ENCODE measurements around the gene TENM3. TPM values are rescaled to one million over a fixed set of nuclear protein-coding genes. Genes with fewer than 3 reads are reported as not detected.

The TENM3 gene
- total RNA-seq, 2 experiments from 2014 or later, result not detected

GRCh38 chr4:182280436-182281111 is 37.4 kb downstream of the TENM3 start:
- no peak overlapping the region for H3K27ac ChIP-seq (ENCODE audit: low read depth in 1 of 2, low read length in 2 of 2)
- H3K4me3 ChIP-seq (ENCODE audit: low read length), result no peak overlapping the region
- H3K9me3 ChIP-seq (ENCODE audit: control insufficient read depth in 1 of 2, insufficient read depth in 1 of 2, low read length in 2 of 2), result no peaks in the 10 kb centered on the region
- Mint-ChIP-seq H3K27ac (no peak overlapping the region), H3K36me3 (ENCODE audit: low read depth) (no peaks in the 10 kb centered on the region), H3K4me3 (no peak overlapping the region), H3K27me3 (no peaks in the 10 kb centered on the region), H3K9me3 (peaks cover 3% of the 10 kb centered on the region), H3K4me1 (ENCODE audit: low read depth) (no peaks in the 10 kb centered on the region)
- ATAC-seq (ENCODE audit: poor library complexity), result no peak
- no peaks in the 10 kb centered on the region for H3K4me1 ChIP-seq (ENCODE audit: insufficient read depth, low read length)
- ChIA-PET POLR2A (no interaction called here), CTCF (no interaction called here)
- DNase-seq, result no peak
- intact Hi-C loops (cut with DNase I, micrococcal nuclease), result no loop called here
- H3K36me3 ChIP-seq (ENCODE audit: insufficient read depth, low read length), result no peaks in the 10 kb centered on the region
- TF ChIP-seq CTCF (IDR thresholded peaks at IDR 0.05), result no peak
- no peaks in the 10 kb centered on the region for H3K27me3 ChIP-seq (ENCODE audit: control insufficient read depth in 1 of 2, insufficient read depth in 2 of 2, low read length in 2 of 2)

- no peak overlapping the region for H3K27ac Mint-ChIP-seq
- ATAC-seq (ENCODE audit: poor library complexity), result no peak
- Histone ChIP-seq H3K27ac (ENCODE audit: low read depth in 1 of 2, low read length in 2 of 2) (no peak overlapping the region), H3K4me3 (ENCODE audit: low read length) (no peak overlapping the region), H3K27me3 (ENCODE audit: control insufficient read depth in 1 of 2, insufficient read depth in 2 of 2, low read length in 2 of 2) (no peaks in the 10 kb centered on the region), H3K36me3 (ENCODE audit: insufficient read depth, low read length) (no peaks in the 10 kb centered on the region), H3K9me3 (ENCODE audit: control insufficient read depth in 1 of 2, insufficient read depth in 1 of 2, low read length in 2 of 2) (peaks cover 0 to 27% of the 10 kb centered on the region in 2 experiments), H3K4me1 (ENCODE audit: insufficient read depth, low read length) (no peaks in the 10 kb centered on the region)
- no peaks in the 10 kb centered on the region for H3K27me3 Mint-ChIP-seq
- no peak for TF ChIP-seq CTCF (IDR thresholded peaks at IDR 0.05)
- no peak overlapping the region for H3K4me3 Mint-ChIP-seq
- intact Hi-C loops (cut with DNase I, micrococcal nuclease), result no loop called here
- H3K9me3 Mint-ChIP-seq, result peaks cover 11% of the 10 kb centered on the region
- ChIA-PET POLR2A (no interaction called here), CTCF (no interaction called here)
- no peak for DNase-seq
- H3K4me1 Mint-ChIP-seq (ENCODE audit: low read depth), result no peaks in the 10 kb centered on the region
- no peaks in the 10 kb centered on the region for H3K36me3 Mint-ChIP-seq (ENCODE audit: low read depth)
Measured at GRCh38 chr4:182286035-182286434, 42.8 kb downstream of the TENM3 start.

GRCh38 chr4:182286931-182287330 is 43.7 kb downstream of the TENM3 start:
- TF ChIP-seq CTCF (IDR thresholded peaks at IDR 0.05), result no peak
- CTCF ChIA-PET, result no interaction called here
- H3K27ac ChIP-seq (ENCODE audit: low read depth in 1 of 2, low read length in 2 of 2), result no peak overlapping the region

More at GRCh38 chr4:182286931-182287330, 43.7 kb downstream of the TENM3 start:
- ATAC-seq (ENCODE audit: poor library complexity), result no peak
- intact Hi-C loops (cut with DNase I, micrococcal nuclease), result no loop called here
- POLR2A ChIA-PET, result no interaction called here
- Histone ChIP-seq H3K4me3 (ENCODE audit: low read length) (no peak overlapping the region), H3K9me3 (ENCODE audit: control insufficient read depth in 1 of 2, insufficient read depth in 1 of 2, low read length in 2 of 2) (peaks cover 0 to 35% of the 10 kb centered on the region in 2 experiments), H3K27me3 (ENCODE audit: control insufficient read depth in 1 of 2, insufficient read depth in 2 of 2, low read length in 2 of 2) (no peaks in the 10 kb centered on the region), H3K36me3 (ENCODE audit: insufficient read depth, low read length) (no peaks in the 10 kb centered on the region), H3K4me1 (ENCODE audit: insufficient read depth, low read length) (no peaks in the 10 kb centered on the region)
- no peaks in the 10 kb centered on the region for H3K27me3 Mint-ChIP-seq
- no peak overlapping the region for H3K27ac Mint-ChIP-seq
- H3K36me3 Mint-ChIP-seq (ENCODE audit: low read depth), result no peaks in the 10 kb centered on the region
- H3K4me3 Mint-ChIP-seq, result no peak overlapping the region
- no peak for DNase-seq
- peaks cover 11% of the 10 kb centered on the region for H3K9me3 Mint-ChIP-seq
- H3K4me1 Mint-ChIP-seq (ENCODE audit: low read depth), result no peaks in the 10 kb centered on the region
